Posterior vena cava (tissue), 2 donors: ENCODE measurements around the gene CHERP. TPM values are rescaled to one million over a fixed set of nuclear protein-coding genes. Genes with fewer than 3 reads are reported as not detected.
"Not testable (repeated sequence)": the region's sequence is repeated elsewhere in the genome, so short reads cannot be mapped to it uniquely, and the experiment has no call there.

Source experiments
- DNase-seq: peaks from one replicate; pipeline ENCODE4 v3.0.0-alpha.2; 2020; ENCODE audit warnings: low spot score
- intact Hi-C, 2 donors: fragments of 100-400 bp; cut with DNase I; formaldehyde crosslinking; loops; one replicate each; pipeline versions ENCODE4 v1.14.1 to v1.14.2; 2022 to 2023
- total RNA-seq, 2 donors: library from RNA; stranded (reverse); fragmentation: NEBNext Ultra II Directional; extraction: Animal tissue kit (Norgen Biotek cat#: 25700); gene quantifications; one replicate each; pipeline ENCODE4 v1.2.1, GENCODE V29; 2021
- donor health status: DM: yes; HTN: yes; CAD: no.
- donor health status: DM: yes; HTN: yes; CAD: no.

CHERP gene
- total RNA-seq, 2 donors from 2014 or later: 21.4 to 23.6 TPM

DNA sequence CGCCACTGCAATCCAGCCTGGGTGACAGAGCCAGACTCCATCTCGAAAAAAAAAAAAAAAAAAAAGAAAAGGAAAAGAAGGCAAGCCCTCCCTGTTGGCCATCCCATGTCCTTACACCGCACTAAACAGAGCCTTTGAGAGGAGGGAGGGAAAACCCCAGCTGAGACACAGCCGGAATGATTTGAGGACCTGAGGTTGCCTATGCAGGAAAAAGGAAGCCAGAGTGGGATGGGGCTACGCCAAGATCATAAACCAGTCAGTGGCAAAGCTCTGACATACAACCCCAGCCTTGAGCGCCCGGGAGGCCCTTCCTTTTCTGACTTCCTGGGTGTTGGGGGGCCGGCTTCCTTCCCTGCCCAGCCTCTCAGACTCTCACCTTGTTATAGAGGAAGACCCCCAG, 12.5 kb upstream of the CHERP start:
- intact Hi-C loops: no loop called here
- no peak for DNase-seq

DNA sequence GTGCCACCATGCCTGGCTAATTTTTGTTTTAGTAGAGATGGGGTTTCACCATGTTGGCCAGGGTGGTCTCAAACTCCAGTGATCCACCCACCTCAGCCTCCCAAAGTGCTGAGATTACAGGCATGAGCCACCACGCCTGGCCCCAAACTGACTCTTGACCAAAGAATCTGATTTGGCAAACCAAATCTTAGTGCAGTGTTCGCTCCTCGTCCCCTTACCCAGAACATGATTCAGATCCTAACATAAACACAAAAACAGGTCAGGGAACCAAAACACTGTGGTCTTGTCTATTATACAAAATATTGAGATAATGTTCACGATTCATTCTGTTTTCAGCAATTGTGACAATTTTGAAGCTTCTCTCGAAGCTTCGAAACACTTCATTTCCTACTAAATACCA, 9.7 kb upstream of the CHERP start:
- DNase-seq, intact Hi-C loops: not testable (repeated sequence)

DNA sequence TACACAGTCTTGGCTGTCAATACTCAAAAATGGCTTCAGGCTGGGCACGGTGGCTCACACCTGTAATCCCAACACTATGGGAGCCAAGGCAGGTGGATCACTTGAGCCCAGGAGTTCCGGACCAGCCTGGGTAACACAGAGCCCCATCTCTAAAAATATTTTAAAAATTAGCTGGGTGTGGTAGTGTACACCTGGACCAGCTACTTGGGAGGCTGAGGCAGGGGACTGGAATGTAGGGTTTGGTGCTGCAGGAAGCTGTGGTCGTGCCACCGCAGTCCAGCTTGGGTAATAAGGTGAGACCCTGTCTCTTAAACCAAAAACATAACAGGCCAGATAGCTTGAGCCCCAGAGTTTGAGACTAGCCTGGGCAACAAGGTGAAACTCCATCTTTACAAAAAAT, 6.7 kb upstream of the CHERP start:
- no peak for DNase-seq
- intact Hi-C loops: no loop called here

DNA sequence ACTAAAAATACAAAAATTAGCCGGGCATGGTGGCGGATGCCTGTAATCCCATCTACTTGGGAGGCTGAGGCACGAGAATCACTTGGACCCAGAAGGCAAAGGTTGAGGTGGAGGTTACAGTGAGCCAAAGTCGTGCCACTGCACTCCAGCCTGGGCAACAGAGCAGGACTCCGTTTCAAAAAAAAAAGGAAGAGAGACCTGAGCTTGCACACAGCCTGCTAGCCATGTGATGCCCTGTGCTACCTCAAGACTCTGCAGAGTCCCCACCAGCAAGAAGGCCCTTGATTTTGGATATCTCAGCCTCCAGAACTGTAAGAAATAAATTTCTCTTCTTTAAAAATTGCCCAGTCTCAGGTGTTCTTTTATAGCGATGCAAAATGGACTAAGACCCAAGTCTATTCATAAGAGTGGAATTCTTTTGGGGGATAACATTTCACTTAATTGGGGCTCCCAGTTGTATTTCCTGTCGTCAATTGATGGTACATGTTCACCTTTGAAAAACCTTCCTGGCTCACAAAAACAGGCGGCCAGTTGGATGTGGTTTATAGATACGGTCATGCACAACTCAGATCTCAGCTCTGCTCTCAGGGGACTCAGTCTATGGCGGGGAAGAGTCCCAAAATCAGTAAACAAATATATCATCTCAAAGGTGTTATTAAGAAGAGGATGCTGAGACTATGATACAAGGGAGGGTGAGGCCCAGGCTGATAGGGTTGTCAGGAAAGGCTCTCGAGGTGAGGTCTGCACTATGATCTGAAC, 2.4 kb upstream of the CHERP start:
- no peak for DNase-seq
- intact Hi-C loops: no loop called here

DNA sequence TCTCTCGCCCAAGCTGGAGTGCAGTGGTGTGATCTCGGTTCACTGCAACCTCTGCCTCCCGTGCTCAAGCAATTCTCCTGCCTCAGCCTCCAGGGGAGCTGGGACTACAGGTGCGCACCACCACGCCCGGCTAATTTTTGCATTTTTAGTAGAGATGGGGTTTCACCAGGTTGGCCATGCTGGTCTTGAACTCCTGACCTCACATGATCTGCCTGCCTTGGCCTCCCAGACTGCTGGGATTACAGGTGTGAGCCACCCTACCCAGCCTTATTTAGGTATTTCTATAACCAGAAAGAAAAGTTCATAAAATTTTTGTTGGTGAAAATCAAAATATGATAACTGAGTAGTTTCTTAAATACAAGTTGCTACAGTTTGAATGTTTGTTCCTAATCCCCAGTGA, 1.5 kb upstream of the CHERP start:
- DNase-seq, intact Hi-C loops: not testable (repeated sequence)

DNA sequence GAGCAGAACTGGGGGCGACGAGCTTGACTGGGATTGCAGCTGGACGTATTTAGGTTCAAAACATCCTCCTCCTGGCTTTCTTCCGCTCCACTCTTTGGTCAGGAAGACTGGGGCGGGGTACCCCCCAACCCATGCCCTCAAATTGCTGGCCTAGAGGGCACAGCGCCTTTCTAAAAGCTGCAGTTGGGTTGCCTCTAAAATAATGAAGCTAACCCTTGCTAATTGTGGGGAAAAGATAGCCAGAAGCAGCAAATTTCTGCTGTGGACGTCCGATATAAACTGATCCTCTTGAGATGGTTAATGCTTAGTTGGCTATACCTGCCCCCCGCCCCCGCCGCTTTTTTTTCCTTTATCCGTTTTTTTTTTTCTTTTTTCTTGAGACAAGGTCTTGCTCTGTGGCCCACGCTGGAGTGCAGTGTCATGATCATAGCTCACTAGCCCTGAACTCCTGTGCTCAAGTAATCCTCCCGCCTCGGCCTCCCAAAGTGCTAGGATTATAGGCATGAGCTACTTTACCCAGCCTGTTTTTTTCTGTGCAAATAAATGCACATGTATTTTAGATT, 754 bp upstream of the CHERP start:
- no peak for DNase-seq
- intact Hi-C loops: no loop called here

DNA sequence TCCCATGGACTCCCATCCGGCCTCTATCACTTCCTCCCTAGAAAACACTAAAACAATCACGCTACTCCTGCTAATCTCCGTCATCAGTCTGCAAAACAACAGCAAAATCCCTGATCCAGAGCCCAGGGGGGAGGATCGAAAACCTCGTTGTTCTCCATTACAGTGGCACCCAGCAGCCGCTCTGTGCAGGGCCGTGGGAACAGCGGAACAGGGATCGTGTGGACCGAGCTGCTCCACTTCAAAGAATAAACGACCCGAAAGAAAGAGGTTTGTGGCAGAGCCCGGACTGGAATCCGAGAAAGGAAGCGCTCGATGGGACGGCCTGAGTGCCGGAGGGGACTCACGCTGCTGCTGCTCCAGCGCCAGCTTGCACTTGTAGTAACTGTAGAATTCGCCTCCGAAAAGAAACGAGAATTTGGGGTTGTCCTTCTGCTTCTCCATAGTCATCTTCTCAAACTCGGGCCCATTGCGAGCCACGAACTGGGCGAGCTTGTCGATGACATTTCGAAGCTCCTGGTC, 652 bp downstream of the CHERP start:
- intact Hi-C loops: no loop called here
- no peak for DNase-seq

DNA sequence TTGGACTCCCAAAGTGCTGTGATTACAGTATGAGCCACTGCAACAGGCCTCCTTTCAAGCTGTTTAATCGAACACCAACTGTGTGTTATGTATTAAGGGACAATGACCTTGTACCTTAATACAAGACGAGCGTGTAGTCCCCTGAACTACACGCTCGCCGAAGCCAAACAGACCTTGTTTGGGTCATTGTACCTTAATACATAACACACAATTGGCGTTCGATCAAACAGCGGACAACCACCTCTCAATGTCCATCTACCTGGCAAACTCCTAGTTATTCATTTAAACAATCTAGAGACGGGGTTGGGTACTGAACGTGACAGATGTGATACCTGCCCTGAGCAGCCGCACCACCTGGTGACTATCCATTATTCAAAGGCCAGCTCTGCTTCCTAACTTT, 1.3 kb downstream of the CHERP start:
- DNase-seq: no peak
- intact Hi-C loops: no loop called here

DNA sequence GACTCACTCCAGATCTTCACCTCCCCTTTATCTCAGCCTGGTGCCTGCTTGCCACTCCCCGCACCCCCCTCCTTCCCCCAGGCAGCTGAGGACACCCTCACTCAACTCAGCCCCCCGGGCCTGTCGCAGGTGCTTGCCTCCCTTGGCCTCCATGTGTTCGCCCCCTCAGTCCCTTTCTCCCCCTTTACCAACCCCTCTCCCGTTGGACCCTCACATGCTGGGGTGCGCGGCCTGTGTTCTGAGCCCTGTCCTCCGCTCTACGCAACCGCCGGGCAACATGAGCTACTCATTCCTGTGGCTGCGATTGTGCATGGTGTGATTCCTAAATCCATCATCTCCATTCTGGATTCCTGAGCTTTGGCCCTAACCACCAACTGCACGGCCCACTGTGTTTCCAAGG, 5.1 kb downstream of the CHERP start:
- DNase-seq: no peak
- intact Hi-C loops: no loop called here

DNA sequence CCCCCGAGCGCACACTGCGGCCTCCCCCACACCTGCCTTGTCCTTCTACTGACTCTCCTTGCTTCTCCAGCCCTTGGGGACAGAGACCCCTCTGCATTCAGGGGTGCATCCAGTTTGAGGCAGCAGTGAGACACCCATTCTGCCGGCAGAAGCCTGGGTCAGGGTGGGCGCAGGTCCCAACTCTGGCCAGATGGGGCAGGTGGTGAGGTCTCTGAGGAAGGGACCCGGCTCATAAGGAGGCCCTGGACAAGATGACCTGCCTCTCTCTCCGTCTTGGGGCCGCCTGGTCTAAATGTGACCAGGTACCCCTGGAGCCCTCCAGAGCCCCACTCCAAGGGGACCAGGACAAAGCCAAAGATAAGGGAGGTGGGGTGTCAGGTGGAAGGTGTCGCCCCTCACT, 6.1 kb downstream of the CHERP start:
- intact Hi-C loops: no loop called here
- no peak for DNase-seq

DNA sequence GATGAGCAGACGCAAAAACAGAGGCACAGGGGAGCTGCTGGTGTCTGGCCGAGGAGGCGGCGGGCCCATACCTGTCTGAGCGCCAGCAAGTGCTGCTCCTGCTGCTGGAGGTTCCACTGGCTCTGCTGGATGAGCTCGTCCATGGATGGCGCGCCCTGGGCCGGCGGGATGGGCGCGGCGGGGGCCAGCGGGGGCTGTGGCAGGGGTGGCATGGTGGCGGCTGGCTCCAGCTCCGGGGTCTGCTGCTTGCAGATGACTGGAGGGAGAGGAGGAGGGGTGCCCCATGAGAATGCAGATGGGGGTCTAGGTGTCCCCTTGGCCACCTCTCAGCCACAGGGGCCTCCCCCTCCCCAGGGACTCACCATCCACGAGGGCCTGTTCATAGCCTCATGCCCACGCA, 6.9 kb downstream of the CHERP start:
- intact Hi-C loops: no loop called here

DNA sequence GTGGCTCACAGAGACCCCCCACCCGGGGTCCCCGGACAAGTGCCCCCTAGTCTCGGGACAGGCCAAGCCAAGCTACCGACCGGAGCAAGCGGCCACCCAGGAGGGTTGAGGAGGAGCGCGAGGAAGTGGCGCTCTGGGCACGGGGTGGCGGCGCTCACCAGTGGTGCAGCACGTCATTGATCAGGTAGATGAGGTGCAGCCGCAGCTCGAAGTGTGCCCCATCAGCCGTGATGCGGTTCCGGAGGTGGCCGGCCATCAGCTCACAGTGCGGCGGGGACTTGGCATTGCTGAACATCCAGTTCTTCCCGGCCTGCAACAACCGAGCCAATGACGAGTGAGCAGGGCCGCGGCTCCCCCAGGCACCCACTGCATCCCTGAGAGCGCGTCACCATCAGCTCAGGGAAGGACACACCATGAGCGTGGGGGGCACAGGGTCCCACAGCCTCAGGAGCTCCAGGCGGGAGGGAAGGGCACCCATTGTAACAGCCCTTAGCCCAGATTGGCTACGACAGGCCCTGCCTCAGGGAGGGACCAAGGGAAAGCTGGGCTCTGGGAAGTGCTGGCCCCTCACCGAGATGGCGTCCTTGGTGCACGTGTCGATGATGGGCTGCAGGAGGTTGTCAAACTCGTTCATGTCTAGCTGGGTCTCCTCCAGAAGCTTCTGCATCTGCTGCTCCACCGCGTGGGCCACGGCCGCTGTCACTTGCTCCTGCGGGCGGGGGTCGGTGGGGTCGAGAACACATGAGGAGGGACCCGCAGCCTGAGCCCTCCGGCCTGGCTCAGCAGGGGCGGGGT, 9.6 kb downstream of the CHERP start:
- intact Hi-C loops: no loop called here
- no peak for DNase-seq

More for the DNA sequence above, 6.9 kb downstream of the CHERP start:
- DNase-seq: no peak

DNA sequence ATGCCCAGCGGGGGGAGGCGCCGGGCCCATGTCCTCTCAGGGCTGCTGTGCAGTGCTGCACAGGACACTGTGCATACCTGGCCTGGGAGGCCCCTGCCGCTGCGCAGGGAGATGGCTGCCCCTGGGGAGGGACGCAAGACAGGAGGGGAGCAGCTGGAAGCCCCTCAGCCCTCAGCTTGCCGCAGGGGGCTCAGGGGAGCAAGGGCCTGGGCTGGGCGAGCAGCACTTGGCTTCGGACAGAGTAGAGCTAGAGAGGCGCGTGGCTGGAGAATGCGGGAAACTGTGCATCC, 10.9 kb downstream of the CHERP start:
- intact Hi-C loops: no loop called here
- no peak for DNase-seq

DNA sequence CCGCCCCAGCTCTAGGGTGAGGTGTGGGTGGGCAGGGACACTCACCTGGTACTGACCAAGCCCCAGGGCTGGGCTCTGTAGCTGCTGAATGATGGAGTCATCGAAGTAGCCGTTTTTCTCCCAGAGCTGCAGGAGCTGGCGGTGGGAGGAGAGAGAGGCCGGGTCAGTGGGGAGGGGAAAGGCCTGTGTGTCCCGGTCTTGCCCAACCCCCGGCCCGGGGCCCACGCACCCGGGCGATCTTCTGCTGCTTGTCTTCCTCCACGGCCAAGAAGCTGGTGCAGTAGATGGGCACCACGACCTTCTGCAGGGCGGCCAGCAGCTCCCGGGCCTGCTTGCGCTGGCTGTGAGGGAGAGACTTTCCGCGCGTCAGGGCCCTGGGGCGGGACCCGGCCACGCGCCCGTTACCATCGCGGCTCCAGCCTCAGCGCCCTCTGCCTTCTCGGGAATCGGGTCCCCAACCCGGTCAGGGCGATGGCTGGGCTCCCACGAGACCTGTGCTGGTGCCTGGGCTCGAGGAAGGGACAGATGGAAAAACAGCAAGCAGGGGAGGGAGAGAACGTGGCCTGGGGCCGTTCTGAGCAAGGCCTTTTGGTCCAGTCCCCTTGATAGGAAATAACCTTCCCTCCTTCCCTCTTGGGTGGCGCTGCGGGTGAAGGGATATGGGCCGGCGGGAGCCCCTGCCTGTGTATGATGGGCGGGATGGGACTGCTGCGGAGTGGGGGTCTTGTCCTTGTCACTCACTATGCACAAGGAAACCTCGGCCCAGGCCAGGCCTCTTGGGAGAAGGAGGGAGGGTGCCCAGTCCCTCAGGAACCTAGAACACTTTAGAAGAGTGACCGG, 11.5 kb downstream of the CHERP start:
- no peak for DNase-seq
- intact Hi-C loops: no loop called here

DNA sequence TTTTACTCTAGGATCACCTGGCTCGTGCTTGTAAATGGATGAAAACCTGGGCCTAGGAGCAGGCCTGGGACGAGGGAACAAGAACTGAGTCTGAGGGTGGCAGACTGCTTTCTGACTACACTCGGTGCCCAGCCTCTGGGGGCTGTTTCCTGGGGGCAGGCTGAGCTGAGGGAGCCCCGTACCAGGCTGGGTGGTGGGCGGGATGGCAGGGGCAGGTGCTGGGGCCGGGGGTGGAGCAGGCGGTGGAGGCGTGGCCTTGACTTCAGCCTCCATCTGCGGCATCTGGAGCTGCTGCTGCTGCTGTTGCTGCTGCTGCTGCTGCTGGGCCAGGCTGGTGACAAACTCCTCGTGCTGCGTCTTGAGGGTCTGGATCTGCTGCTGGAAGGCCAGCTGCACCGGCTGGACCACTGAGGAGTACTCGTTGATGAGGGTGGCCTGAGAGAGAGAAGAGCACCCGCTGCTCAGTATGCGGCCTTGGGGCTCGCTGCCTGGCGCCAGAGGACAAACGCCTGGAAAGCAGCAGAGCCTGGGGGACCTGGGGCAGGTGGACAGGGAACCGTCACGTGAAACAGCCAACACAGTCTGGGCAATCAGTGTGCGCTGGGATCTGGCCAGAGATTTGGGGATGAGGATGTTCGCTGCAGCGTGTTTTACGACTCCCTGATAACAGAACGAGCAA, 12.6 kb downstream of the CHERP start:
- intact Hi-C loops: loop anchor here in 1 of 2 donors (5.0 kb wide), 1 partner anchor 178 kb away; no protein-coding TSS in a partner anchor

DNA sequence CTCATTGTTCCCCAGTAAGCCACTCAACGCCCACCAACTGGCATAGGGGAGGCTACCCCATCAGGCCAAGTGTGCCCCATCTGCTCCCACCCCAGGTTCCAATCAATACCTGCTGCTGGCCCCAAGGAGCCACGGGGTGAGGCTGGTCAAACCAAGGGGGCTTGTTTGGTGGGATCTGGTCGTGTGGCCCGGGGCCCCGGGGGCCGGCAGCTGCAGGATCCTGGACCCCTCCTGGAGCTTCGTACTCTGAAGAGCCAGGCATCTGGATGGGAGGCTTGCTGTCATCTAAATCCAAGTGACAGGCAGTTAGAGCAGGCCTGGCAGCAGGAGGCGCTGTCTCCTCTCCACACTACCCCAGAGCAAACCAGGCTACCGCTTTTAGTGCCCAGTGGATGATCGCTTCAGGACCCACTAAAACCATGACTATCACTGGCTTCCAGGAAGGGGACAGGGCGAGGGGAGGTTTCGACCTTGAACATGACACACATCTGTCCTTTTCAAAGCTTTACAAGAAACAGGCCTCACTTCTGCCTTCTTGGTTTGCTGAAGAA, 14.2 kb downstream of the CHERP start:
- intact Hi-C loops: loop anchor here in 1 of 2 donors (5.0 kb wide), 1 partner anchor 179 kb away; no protein-coding TSS in a partner anchor
- DNase-seq: no peak

More for the DNA sequence above, 12.6 kb downstream of the CHERP start:
- no peak for DNase-seq

DNA sequence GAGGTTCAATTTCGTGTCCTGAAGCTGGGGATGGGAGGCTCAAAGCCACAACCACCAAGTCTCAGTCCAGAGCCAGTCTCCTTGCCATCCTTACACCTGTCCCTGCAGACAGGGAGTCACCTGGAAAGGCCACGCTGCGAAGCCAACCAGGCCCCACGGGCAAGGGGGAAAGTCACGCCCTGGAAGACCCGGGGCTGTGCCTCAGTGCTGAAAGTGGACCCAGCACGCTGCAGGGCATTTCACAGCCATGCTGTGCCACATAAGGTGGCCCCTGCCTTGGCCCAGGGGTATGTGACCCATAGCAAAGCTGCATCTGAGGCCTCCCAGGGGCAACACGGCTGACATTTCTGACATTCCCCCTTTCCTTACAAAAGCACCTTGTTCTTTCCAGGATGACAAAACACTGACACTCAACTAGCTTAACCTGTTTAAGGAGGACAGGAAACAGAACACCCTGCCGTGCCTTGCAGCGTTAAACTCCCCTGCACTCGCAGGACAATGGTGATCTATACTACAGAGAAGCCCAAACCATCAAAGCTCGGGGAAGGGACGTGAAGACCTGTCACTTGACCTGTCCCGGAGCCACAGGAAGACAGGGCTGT, 14.8 kb downstream of the CHERP start:
- DNase-seq: no peak
- intact Hi-C loops: loop anchor here in 1 of 2 donors (5.0 kb wide), 1 partner anchor 180 kb away; no protein-coding TSS in a partner anchor
